NCI-H1105 (cell line): ENCODE measurements around the gene ICAM5.

Source experiments
- DNase-seq: peaks from one replicate; lab custom pipeline; 2025; lab: John Stamatoyannopoulos, UW

ICAM5 gene

DNA sequence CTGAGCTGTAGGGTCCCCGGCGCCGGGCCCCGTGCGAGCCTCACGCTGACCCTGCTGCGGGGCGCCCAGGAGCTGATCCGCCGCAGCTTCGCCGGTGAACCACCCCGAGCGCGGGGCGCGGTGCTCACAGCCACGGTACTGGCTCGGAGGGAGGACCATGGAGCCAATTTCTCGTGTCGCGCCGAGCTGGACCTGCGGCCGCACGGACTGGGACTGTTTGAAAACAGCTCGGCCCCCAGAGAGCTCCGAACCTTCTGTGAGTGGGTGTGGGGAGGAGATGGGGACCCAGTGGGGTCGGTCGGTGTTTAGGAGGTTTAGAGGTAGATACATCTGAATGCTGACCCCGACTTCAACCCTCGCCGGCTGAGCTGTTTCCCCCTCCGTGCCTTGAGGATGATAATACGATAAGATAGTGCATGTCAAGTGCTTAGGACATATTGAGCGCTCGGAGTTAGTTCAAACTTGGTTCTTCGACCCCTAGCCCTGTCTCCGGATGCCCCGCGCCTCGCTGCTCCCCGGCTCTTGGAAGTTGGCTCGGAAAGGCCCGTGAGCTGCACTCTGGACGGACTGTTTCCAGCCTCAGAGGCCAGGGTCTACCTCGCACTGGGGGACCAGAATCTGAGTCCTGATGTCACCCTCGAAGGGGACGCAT is 1.9 kb downstream of the ICAM5 start:
- no peak for DNase-seq

DNA sequence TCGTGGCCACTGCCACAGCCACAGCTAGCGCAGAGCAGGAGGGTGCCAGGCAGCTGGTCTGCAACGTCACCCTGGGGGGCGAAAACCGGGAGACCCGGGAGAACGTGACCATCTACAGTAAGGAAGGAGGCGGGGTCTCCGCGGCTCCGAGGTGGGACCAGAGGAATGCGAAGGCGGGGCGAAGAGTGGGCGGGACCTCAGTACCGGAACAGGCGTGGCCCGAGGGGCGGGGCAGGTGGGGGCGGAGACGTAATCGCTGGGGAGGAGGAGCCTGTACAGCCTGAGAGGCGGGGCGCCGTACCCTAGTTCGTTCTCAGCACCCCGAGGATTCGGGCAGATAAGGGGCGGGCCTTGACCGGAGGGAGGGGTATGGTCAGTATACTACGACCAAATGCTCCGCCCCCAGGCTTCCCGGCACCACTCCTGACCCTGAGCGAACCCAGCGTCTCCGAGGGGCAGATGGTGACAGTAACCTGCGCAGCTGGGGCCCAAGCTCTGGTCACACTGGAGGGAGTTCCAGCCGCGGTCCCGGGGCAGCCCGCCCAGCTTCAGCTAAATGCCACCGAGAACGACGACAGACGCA is 2.5 kb downstream of the ICAM5 start:
- no peak for DNase-seq

DNA sequence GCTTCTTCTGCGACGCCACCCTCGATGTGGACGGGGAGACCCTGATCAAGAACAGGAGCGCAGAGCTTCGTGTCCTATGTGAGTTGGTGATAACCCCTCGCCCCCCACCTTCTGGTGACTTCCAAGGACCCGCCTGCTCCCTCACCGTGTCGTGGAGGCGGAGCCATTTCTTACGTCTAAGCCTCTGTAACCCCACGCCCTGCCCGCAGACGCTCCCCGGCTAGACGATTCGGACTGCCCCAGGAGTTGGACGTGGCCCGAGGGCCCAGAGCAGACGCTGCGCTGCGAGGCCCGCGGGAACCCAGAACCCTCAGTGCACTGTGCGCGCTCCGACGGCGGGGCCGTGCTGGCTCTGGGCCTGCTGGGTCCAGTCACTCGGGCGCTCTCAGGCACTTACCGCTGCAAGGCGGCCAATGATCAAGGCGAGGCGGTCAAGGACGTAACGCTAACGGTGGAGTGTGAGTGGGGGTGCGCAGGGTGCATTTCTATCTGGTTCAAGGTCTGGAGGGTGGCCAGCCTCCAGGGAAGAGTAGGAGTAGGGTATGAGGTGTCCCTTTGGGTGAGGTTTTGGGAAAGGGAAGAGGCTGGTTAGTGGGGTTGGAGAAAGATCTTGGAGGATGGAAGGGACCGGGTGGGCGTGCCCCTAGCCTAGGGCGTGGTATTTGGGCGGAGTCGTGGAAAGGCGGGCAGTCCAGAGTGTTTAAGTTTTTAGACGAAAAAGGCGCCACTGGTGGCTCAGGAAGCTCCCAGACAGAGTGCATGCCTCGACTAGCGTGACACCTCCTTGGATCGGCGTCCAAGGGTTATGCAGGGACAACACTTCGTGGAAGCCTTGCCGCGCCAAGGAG is 3.3 kb downstream of the ICAM5 start:
- DNase-seq = no peak

DNA sequence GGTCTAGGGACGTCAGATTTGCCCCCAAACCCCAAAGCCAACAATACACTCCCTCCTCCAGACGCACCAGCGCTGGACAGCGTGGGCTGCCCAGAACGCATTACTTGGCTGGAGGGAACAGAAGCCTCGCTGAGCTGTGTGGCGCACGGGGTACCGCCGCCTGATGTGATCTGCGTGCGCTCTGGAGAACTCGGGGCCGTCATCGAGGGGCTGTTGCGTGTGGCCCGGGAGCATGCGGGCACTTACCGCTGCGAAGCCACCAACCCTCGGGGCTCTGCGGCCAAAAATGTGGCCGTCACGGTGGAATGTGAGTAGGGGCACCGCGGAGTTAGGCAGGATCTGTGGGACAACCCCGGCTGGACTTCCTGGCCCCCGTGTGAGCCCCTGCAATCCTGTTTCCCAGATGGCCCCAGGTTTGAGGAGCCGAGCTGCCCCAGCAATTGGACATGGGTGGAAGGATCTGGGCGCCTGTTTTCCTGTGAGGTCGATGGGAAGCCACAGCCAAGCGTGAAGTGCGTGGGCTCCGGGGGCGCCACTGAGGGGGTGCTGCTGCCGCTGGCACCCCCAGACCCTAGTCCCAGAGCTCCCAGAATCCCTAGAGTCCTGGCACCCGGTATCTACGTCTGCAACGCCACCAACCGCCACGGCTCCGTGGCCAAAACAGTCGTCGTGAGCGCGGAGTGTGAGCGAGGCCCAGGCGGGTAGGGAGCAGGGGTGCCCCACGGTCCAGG is 4.0 kb downstream of the ICAM5 start:
- DNase-seq = no peak

DNA sequence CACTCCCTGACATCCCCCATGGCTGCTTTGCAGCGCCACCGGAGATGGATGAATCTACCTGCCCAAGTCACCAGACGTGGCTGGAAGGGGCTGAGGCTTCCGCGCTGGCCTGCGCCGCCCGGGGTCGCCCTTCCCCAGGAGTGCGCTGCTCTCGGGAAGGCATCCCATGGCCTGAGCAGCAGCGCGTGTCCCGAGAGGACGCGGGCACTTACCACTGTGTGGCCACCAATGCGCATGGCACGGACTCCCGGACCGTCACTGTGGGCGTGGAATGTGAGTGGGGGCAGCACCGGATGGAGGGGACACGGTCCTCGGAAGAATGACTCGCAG is 4.6 kb downstream of the ICAM5 start:
- DNase-seq = no peak

DNA sequence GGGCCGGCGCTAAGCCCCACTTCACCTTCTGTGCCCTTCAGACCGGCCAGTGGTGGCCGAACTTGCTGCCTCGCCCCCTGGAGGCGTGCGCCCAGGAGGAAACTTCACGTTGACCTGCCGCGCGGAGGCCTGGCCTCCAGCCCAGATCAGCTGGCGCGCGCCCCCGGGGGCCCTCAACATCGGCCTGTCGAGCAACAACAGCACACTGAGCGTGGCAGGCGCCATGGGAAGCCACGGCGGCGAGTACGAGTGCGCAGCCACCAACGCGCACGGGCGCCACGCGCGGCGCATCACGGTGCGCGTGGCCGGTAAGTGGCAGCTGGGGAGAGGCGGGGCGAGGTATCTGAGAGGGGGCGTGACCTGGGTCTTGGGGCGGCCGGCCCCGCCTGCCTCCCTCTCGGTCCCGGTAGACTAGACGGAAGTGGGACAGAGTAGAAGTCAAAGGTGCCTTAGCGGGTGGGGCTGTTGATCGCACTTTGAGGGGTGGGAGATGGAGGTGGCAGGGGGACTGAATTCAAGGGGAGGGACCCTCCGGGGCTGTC is 5.6 kb downstream of the ICAM5 start:
- DNase-seq = no peak

DNA sequence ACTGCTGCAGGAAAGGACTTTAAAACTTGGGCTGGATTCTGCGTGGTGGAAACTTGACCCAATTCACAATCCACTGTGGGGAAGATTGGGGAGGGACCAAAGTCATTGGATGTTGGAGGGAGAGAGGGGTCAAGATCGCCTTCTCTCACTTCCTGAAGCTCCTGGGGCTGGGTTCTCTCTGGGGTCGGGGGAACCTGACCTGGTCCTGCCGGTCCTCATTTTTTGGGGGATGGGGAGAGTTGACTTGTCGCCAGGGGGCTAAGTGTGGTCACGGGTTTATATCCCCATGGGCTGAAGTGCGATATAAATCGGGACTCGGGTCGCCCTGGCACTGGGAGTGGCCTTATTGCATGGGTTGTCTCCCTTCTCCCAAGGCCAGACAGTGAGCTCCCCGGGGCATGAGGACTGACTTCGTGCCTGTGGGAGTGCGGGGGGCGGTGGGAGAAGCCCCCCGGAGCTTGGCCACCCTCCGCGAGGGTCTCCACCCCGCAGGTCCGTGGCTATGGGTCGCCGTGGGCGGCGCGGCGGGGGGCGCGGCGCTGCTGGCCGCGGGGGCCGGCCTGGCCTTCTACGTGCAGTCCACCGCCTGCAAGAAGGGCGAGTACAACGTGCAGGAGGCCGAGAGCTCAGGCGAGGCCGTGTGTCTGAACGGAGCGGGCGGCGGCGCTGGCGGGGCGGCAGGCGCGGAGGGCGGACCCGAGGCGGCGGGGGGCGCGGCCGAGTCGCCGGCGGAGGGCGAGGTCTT is 6.3 kb downstream of the ICAM5 start:
- no peak for DNase-seq

DNA sequence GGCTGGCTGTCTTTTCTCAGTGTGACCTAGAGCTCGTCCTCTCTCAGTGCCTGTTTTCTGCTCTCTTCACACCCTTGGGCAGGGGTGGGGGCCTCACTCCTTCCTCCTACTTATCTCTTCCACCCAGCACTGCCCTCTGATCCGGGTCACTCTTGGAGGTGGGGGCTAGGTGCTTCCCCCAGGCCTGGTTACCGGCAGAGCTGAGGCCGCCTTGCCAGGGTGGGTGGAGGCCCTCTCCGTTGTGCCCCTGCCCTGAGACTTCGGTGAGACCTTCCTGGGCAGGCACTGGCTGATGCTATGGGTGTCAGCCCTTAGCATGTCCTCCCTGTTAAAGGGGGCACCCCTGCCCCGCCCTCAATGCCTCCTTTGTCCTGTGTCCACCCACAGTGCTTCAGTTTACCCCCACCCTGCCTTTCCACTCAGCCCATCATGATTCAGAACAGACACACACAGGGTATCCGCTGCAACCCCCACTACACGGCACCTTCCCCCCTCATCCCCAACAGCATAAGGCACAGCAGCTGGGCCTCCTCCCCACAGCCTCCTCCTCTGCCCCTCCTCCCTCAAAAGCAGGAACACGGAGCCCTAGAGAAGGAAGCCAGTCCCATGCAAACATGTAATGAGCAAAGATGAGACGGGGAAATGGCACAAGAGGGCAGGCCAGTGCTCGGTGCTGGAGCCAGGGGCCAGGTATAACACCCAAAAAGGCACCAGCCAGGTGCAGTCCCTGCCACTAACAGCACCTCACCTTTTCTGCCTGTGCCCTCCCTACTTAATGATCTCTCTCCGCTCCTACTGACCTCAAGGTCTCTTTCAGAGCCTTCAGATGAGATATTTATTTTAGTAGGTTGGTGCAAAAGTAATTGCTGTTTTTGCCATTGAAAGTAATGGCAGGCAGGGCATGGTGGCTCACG is 10.1 kb downstream of the ICAM5 start:
- DNase-seq = no peak

DNA sequence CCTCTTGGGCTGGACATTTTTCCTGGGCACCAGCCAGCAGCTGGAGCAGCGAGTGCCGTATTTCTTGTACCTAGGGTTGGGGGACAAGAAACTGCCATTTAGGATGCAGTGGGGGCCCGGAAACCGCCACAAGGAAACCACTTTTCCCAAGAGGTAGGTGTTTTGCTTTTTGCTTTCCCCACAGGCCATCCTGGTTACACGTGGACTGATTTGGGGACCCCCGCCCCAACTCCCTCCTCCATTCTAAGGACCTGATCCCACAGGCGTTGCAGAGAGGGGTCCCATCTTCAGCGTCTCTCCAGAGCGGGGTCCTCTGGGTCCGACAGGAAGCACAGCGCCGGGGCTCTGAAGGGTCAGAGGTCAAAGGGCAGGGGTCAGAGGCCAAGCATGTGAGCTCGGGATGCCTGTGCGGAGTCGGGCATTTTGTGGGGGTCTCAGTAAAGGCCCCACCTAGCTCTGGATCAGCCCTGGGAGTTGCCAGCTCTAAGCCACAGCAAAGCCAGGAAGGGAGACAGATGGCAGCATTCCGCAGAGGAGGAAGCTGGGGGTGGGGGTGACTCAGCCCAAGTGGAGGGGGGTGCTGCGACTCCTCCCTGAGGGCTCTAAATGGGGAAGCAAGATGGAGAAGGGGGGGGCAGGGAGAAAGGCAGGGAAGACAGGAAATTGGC is 15.5 kb downstream of the ICAM5 start:
- DNase-seq = no peak

DNA sequence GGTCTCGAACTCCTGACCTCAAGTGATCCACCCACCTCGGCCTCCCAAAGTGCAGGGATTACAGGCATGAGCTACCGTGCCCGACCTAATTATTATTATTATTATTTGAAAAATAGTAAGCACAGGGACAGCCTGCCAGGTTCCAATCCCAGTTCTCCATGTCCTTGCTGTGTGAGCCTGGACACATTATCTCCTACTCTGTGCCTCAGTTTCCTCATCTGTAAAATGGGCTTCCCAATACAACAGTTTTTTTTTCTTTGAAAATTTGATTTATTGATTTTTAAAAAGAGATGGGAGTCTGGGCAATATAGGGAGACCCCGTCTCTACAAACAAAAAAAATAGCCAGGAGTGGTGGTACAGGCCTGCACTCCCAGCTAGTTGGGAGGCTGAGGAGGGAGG is 16.6 kb downstream of the ICAM5 start:
- no peak for DNase-seq

DNA sequence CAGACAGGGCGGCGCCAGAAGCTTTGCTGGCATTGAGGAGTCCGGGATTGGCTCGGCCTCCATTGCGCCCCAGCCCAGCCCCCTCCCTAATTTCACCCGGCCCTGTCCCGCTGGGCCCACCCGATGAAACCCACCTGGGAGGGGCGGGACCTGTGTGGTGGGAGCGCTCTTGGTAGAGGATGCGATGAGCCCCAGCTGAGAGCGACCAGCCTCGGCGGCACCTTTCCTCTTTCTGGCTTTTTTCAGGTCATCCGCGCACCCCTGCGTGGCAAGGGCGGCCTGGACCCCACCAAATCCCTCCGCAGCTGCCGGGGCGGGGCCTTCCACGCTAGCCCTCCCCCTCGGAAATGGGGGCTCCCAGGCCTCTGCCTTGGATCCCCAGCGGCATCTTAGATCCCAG is 19.7 kb downstream of the ICAM5 start, which contains the start of gene ZGLP1:
Gene ZGLP1, minus strand, starts transcription at position 393 of the 400 bp plus-strand sequence.
- no peak for DNase-seq

DNA sequence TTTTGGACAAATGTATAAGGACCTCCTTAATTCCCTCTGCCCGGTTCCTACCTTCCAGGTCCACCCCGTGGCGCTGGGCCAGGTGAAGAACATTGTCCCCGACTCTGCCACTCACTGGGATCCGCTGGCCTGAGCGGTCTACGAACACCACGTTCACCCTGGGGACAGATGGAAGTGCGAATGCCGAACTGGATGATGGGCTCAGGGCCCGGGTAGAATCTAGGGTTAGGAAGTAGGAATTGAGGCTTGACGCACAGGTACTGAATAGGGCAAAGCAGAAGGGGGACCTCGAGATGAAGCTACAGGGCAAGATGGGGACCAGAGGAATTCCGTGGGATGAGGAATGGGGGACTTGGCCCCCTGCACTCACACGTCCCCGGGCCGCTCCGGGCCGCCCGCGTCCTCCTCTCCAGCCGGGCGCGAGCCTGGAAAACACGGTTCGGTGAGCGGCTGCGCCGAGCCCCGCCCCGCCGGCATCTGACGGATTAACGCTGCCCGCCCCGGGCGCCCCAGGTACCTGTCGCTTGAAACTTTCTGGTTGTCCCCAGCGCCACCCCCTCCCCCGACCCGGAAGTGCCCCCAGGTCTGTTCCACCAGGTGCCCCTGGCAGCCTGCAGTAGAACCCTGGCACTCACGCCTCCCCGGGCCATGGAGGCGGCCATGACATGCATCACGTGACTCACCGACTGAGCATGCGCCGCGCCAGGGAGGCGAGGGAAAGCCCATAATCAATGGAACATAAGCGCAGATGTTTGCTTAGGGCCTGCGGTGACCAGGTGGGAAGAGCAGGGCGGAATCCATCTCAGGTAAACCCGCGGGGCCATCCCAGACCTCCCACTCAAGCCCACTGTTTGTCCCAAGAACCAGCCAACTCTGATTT is 25.8 kb downstream of the ICAM5 start, which contains the start of gene FDX2:
Gene FDX2, minus strand, starts transcription at position 681 of the 880 bp plus-strand sequence. Its CDS starts 19 bp downstream, at position 662.
- DNase-seq = peak; percentile 90

DNA sequence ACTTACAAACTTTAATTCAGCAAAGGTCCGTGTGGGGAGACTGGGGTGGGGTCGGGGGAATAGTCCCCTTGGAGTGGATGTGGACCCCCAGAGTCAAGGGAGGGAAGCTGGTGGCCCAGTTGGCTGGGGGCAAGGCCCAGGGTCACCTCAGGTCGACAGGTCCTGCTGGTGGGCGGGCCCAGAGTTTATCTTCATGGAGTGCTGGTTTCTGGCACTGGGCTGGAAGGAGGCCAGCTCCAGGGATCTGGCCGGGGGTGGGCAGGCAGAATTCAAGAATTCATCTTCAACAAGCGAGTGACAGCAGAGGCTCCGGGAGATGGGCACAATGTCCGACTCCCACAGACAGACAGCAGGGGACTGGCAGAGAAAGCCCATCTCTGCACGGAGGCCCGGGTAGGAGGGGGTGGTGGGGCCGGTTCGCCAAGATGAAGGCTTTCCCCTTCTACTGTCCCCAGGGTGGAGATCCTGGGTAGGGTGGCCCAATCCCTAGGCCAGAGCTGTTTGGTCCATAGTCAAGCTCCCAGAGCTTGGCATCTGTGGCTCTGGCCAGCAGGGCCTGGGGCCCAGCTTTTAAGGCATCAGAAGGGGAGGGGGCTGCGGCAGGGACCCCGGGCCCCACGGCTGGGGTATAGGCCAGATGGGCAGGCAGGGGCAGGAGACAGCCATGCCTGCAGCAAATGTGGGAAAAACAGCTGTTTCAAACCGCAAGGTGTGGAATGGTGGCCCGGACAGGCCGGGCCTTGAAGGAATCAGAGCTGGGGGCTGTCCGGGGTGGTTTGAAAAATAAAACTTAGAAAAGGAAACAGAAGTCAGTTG is 26.7 kb downstream of the ICAM5 start:
- peak; percentile 2 for DNase-seq

DNA sequence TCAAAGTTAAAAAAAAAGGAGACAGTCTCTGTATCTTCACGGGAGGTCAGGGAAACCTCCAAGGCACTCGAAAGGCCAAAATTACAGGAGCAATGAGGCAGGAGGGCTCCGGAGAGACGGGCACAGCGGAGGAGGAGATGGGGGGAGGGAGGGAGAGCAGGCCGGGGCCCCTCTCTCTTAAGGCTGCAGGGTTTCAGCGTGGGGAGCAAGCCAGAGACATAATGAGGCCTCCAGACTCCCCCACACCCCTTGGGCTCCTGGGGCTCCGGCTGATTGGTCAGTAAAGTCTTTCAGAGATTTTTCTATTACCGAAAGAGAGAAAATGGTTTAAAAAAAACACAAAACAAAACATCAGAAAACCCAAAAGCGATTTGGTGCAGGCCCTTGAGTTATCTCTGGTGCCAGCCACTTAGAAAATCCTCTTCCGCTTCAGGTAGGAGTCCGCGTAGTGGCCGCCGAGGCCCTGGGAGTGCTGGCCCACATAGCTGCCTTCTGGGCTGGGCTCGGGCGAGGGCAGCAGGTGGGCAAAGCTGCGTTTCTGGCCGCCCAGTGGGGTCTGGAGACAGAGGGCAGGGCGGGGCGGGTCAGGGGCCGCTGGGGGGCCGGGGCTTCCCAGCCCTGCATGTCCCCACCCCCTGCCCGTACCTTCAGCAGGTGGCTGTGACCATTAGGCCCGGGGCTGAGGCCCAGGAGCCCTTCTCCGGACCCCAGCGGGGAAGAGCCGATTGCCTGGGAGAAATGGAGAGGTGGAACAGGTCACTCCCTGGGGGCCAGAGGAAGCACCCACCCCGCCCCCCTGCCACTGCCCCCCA is 27.5 kb downstream of the ICAM5 start:
- DNase-seq = no peak

DNA sequence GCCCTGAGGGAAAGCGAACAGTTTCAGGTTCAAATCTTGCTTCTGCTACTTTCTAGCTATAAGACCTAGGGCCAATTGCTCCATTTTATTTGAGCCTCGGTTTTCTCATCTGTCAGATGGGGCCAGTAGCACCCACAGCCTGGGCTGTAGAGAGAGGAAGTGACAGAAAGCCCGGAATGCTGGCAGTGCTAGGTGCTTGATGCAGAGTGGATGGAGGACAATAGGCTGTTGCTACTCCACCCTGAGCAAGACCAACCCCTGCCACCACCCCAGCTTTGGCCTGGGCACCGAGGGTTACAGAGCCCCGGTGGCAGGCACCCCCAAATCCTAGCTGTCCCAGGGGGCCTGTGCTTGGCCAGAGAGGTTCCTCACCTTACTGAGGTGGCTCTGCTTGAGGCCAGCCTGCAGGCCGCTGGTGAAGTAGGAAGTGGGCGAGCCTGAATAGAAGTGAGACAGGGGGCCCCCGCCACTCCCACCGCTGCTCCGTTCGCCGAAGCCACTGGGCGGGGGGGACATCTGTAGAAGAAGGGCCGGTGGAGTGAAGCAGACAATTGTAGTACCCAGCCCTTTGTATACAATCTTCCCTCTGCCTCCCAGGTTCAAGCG is 28.2 kb downstream of the ICAM5 start:
- no peak for DNase-seq

DNA sequence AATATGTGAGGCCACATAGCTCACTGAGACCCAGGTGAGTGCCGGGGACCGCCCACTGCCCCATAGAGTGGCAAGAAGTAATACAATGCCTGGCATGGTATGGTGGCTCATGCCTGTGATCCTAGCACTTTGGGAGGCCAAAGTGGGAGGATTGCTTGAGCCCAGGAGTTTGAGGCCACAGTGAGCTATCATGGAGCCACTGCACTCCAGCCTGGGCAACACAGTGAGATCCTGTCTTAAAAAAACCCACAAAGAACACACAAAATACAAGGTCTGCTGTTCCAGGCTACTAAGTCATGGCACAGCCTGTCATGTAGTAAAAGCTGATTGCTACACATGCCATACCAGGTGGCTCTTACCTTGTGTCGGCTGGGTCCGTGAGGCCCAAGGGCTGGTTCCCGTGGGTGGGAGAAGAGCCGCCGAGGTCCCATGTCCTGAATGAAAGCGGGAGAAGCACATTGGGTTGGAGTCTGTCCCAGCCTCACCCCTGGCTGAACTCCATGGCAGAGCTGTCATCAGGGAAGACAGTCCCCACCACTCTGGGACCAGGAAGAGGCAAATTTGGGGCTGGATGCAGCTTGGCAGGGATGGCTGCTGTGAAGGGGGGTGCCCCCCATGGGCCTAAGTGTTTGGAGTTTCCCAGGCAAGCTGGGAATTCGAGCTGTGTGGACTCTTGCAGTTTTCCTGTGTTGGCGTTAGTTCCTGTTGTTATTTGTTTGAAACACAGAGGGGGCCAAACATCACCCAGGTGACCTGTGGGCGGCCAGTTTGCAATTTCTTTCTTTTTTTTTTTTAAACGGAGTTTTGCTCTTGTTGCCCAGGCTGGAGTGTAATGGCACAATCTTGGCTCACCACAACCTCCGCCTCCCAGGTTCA is 29.3 kb downstream of the ICAM5 start:
- no peak for DNase-seq
